Measurements from ENCODE around the gene TDRD7.

GRCh38 chr9:97514531-97514930 lies 102.6 kb downstream of the TDRD7 start:
- no peak for TF ChIP-seq CTCF (tag by site-specific recombination; IDR thresholded peaks at IDR 0.05)
- TF ChIP-seq YY1 (tag by site-specific recombination; IDR thresholded peaks at IDR 0.05), result no peak
- no peak for TF ChIP-seq SETDB1 (IDR thresholded peaks at IDR 0.05; ENCODE audit: insufficient read length, low read length)
- TF ChIP-seq ZSCAN16 (tag by site-specific recombination; IDR thresholded peaks at IDR 0.05), result no peak
- no peak for TF ChIP-seq REST (tag by site-specific recombination; IDR thresholded peaks at IDR 0.05)
- TF ChIP-seq REPIN1 (tag by site-specific recombination; IDR thresholded peaks at IDR 0.05; ENCODE audit: low read depth), result no peak
- TF ChIP-seq ZNF140 (tag by site-specific recombination; IDR thresholded peaks at IDR 0.05), result no peak
- TF ChIP-seq ZNF449 (tag by site-specific recombination; IDR thresholded peaks at IDR 0.05), result no peak

Measured in HEK293 (cell line).